SK-N-SH (cell line): Measurements from ENCODE around the gene PLCH1. TPM values are rescaled to one million over a fixed set of nuclear protein-coding genes. Genes with fewer than 3 reads are reported as not detected.

Source experiments
- CTCF ChIA-PET: fragments of 300-600, 350-600 bp; formaldehyde crosslinking; extraction: SDS; loops from one replicate; lab custom pipeline; 2021; lab: Yijun Ruan, JAX
- POLR2A ChIA-PET: fragments of 350-600 bp; sonication (Branson Sonifier 250); formaldehyde crosslinking; extraction: SDS; loops from one replicate; lab custom pipeline; 2020; ENCODE audit warnings: antibody characterized with exemption, inconsistent platforms; lab: Yijun Ruan, JAX
- DNase-seq: peaks from one replicate; pipeline ENCODE4 v3.0.0; 2012
- H2AFZ ChIP-seq: fragments of 200-600 bp; sonication (generic); 2 replicates; pipeline ENCODE4 v1.8.1; 2016; ENCODE audit warnings: antibody characterized with exemption, mild to moderate bottlenecking, low read depth
- H3F3A ChIP-seq: fragments of 200-600 bp; sonication (generic); replicated peaks from 2 replicates; pipeline ENCODE3; 2016; ENCODE audit warnings: antibody characterized with exemption, mild to moderate bottlenecking; ENCODE audit not compliant: insufficient read depth
- H3K27ac ChIP-seq, 2 experiments: fragments of 200-500 bp in 1 of 2; fragments of 200-600 bp in 1 of 2; sonication (Bioruptor generic) in 1 of 2; sonication (generic), shearing (Covaris generic) in 1 of 2; 2 replicates each; pipeline versions ENCODE4 v1.5.1 to v1.6.1; 2014 to 2016; ENCODE audit warnings: low read depth in 2 of 2, inconsistent platforms in 1 of 2, low read length in 1 of 2, mild to moderate bottlenecking in 1 of 2, mixed read lengths in 1 of 2
- H3K27me3 ChIP-seq: fragments of 200-600 bp; sonication (generic), shearing (Covaris generic); 2 replicates; pipeline ENCODE4 v1.6.1; 2016; ENCODE audit warnings: mixed run types; ENCODE audit not compliant: insufficient read depth
- H3K36me3 ChIP-seq, 2 experiments: fragments of 200-500 bp in 1 of 2; fragments of 200-600 bp in 1 of 2; sonication (Bioruptor generic) in 1 of 2; sonication (generic) in 1 of 2; replicated peaks in 1 of 2; 2 replicates each; pipeline versions ENCODE3 to v1.5.1; 2014 to 2016; ENCODE audit warnings: low read length in 1 of 2, mild to moderate bottlenecking in 1 of 2; ENCODE audit not compliant: insufficient read depth in 2 of 2, control insufficient read depth in 1 of 2
- H3K4me1 ChIP-seq, 2 experiments: fragments of 200-500 bp in 1 of 2; fragments of 200-600 bp in 1 of 2; sonication (Bioruptor generic) in 1 of 2; sonication (generic), shearing (Covaris generic) in 1 of 2; 2 replicates each; pipeline versions ENCODE4 v1.5.1 to v1.6.1; 2014 to 2016; ENCODE audit warnings: low read depth in 1 of 2, low read length in 1 of 2, mixed run types in 1 of 2; ENCODE audit not compliant: insufficient read depth in 2 of 2, control insufficient read depth in 1 of 2
- H3K4me2 ChIP-seq: fragments of 200-600 bp; sonication (generic), shearing (Covaris generic); 2 replicates; pipeline ENCODE4 v1.6.1; 2017; ENCODE audit warnings: mixed run types
- H3K4me3 ChIP-seq, 2 experiments: fragments of 200-500 bp in 1 of 2; fragments of 200-600 bp in 1 of 2; sonication (Bioruptor generic) in 1 of 2; sonication (generic), shearing (Covaris generic) in 1 of 2; 2 replicates each; pipeline versions ENCODE4 v1.5.1 to v1.8.1; 2014 to 2016; ENCODE audit warnings: low read depth in 2 of 2, inconsistent platforms in 1 of 2, low read length in 1 of 2, mild to moderate bottlenecking in 1 of 2, mixed read lengths in 1 of 2, moderate library complexity in 1 of 2
- H3K79me2 ChIP-seq: fragments of 200-600 bp; sonication (generic); 2 replicates; pipeline ENCODE4 v1.8.1; 2017; ENCODE audit warnings: mild to moderate bottlenecking; ENCODE audit not compliant: insufficient read depth
- H3K9ac ChIP-seq: fragments of 200-600 bp; sonication (generic); 2 replicates; pipeline ENCODE4 v1.6.1; 2017; ENCODE audit warnings: mixed run types
- H3K9me2 ChIP-seq: fragments of 200-600 bp; sonication (generic); 2 replicates; pipeline ENCODE4 v1.6.1; 2017; ENCODE audit warnings: mixed run types
- H3K9me3 ChIP-seq: fragments of 200-600 bp; sonication (generic); 2 replicates; pipeline ENCODE4 v1.6.1; 2017; ENCODE audit warnings: mixed run types, mild to moderate bottlenecking, moderate library complexity
- H4K20me1 ChIP-seq: fragments of 200-600 bp; sonication (generic); 2 replicates; pipeline ENCODE4 v1.6.1; 2017; ENCODE audit warnings: mild to moderate bottlenecking, mixed run types; ENCODE audit not compliant: insufficient read depth
- CHD2 ChIP-seq: fragments of 150-350 bp; IDR thresholded peaks from 2 replicates; pipeline ENCODE4 v1.6.1; 2018; ENCODE audit warnings: low read length; ENCODE audit not compliant: partially characterized antibody
- ELF1 ChIP-seq: IDR thresholded peaks from 2 replicates; pipeline ENCODE4 v1.4.0; 2012
- EP300 ChIP-seq, 2 experiments: IDR thresholded peaks; 2 replicates each; pipeline versions ENCODE4 v1.4.0 to v1.6.1; 2012; ENCODE audit warnings: borderline replicate concordance in 1 of 2, low read depth in 1 of 2, low read length in 1 of 2
- FOXM1 ChIP-seq: IDR thresholded peaks from 2 replicates; pipeline ENCODE4 v1.4.0; 2012; ENCODE audit warnings: low read depth, mild to moderate bottlenecking
- MEF2A ChIP-seq: IDR thresholded peaks from 2 replicates; pipeline ENCODE4 v1.4.0; 2012; ENCODE audit warnings: low read depth, borderline replicate concordance
- MXI1 ChIP-seq: IDR thresholded peaks from 2 replicates; pipeline ENCODE4 v1.6.1; 2012; ENCODE audit warnings: mild to moderate bottlenecking, low read depth, low read length, improper control_type of control experiment
- NRF1 ChIP-seq: IDR thresholded peaks from 2 replicates; pipeline ENCODE4 v1.6.1; 2012; ENCODE audit warnings: low read depth, mild to moderate bottlenecking, low read length
- RCOR1 ChIP-seq: fragments of 150-350 bp; IDR thresholded peaks from 2 replicates; pipeline ENCODE4 v1.6.1; 2017; ENCODE audit warnings: antibody characterized with exemption, low read length
- RFX5 ChIP-seq: IDR thresholded peaks from 2 replicates; pipeline ENCODE4 v1.6.1; 2012; ENCODE audit warnings: mild to moderate bottlenecking, improper control_type of control experiment, low read length
- SIN3A ChIP-seq: IDR thresholded peaks from 2 replicates; pipeline ENCODE4 v1.6.1; 2012; ENCODE audit warnings: low read depth, mild to moderate bottlenecking, low read length, moderate library complexity, borderline replicate concordance
- WGBS: methylation state at CpG from one replicate; pipeline ENCODE4 v1.1.6; 2017; ENCODE audit warnings: low lambda C conversion rate; 5-methylcytosine and 5-hydroxymethylcytosine counted together
- polyA plus RNA-seq, 3 experiments: library from polyadenylated mRNA; depleted of rRNA; stranded (reverse); fragments of >200 nt; gene quantifications; 2 replicates each; pipeline ENCODE4 v1.2.3, GENCODE V29; 2012
- TF ChIP-seq, protein P1 (sequence below): IDR thresholded peaks from 2 replicates; pipeline ENCODE4 v1.4.0; 2012; ENCODE audit warnings: low read depth, borderline replicate concordance
- TF ChIP-seq, protein P2 (sequence below): IDR thresholded peaks from 2 replicates; pipeline ENCODE4 v1.6.1; 2012; ENCODE audit warnings: mild to moderate bottlenecking, low read depth, low read length, moderate library complexity

The PLCH1 gene
- polyA plus RNA-seq, 1 of the 3 experiments (the other 2 are of a cell fraction): 0.26 TPM

DNA sequence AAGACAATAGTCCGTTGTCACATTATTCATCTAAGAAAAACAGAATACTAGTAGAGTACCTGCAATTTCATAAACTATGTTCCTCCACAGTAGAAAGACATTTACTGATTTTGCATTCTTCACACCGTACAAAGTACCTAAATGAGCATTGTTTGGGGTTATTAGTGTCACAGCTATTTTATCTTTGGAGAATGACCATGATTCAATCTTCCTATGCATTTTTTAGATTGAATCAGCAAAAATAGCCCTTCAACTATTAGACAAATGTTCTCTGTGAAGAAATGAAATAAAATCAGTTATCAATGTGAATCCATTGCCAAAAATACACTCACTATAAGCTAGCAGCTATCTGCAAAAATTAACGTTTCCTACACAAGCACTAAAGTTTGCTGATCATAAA, 176.6 kb downstream of the PLCH1 start (continued):
- TF ChIP-seq, protein P1, sequence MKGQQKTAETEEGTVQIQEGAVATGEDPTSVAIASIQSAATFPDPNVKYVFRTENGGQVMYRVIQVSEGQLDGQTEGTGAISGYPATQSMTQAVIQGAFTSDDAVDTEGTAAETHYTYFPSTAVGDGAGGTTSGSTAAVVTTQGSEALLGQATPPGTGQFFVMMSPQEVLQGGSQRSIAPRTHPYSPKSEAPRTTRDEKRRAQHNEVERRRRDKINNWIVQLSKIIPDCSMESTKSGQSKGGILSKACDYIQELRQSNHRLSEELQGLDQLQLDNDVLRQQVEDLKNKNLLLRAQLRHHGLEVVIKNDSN: no peak
- TF ChIP-seq CHD2 (no peak), ELF1 (no peak)

- Histone ChIP-seq H3K9me3 (no peaks in the 10 kb centered on the region), H3K4me3 (no peak overlapping the region), H3K4me2 (no peak overlapping the region), H3K27me3 (no peaks in the 10 kb centered on the region), H3K9me2 (no peaks in the 10 kb centered on the region), H3K4me1 (peaks cover 0 to 4% of the 10 kb centered on the region in 2 experiments; a peak in 1 of 4 replicates), H4K20me1 (no peaks in the 10 kb centered on the region), H3K79me2 (no peaks in the 10 kb centered on the region), H3K9ac (no peak overlapping the region)
- 14% methylated on average over 1 of the region's 1 CpG for WGBS
- CTCF ChIA-PET: no interaction called here
- TF ChIP-seq RCOR1 (no peak), CHD2 (no peak), FOXM1 (no peak), ELF1 (no peak), MEF2A (no peak)
- TF ChIP-seq, all 33 proteins: peak for 0
- Histone ChIP-seq H3K36me3 (no peaks in the 10 kb centered on the region), H3K27ac (no peak overlapping the region), H2AFZ (no peak overlapping the region), H3F3A (no peaks in the 10 kb centered on the region)
- POLR2A ChIA-PET: no interaction called here
- DNase-seq: no peak
Measured at GRCh38 chr3:155560594-155560993, 184.3 kb downstream of the PLCH1 start.

DNA sequence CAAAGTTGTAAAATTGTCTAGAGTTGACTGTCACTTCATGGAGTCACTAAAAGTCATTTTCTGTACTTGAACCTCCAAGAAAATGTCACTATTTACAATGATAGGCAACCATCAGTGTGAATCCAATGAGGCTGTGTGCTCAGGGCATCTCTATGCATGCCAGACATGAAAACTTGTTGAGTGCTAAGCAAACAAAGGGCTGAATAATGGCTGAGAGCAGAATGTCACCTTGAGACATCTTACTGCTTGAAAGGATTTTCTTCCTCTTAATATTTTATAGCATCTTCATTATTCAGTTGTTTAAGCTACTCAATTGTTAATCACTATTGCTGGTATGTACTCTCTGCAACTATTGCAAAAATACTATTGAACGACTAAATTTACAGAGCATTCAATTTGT, 184.7 kb downstream of the PLCH1 start:
- 20% methylated on average over 1 of the region's 1 CpG for WGBS
- H3K9ac ChIP-seq: no peak overlapping the region
- DNase-seq: no peak
- H3K27me3 ChIP-seq: no peaks in the 10 kb centered on the region
- no peaks in the 10 kb centered on the region for H3K36me3 ChIP-seq
- H4K20me1 ChIP-seq: no peaks in the 10 kb centered on the region
- H2AFZ ChIP-seq: no peak overlapping the region
- H3K4me1 ChIP-seq: peaks cover 0 to 4% of the 10 kb centered on the region in 2 experiments; a peak in 1 of 4 replicates
- no peak overlapping the region for H3K27ac ChIP-seq
- no peaks in the 10 kb centered on the region for H3K9me3 ChIP-seq
- POLR2A ChIA-PET: no interaction called here
- H3K4me3 ChIP-seq: no peak overlapping the region
- TF ChIP-seq RCOR1 (no peak), RFX5 (no peak), EP300 (IDR thresholded peaks at IDR 0.05; ENCODE audit: borderline replicate concordance in 1 of 2, low read depth in 1 of 2, low read length in 1 of 2) (no peak), CHD2 (no peak), NRF1 (no peak), MXI1 (no peak), SIN3A (no peak)
- TF ChIP-seq, protein P2, sequence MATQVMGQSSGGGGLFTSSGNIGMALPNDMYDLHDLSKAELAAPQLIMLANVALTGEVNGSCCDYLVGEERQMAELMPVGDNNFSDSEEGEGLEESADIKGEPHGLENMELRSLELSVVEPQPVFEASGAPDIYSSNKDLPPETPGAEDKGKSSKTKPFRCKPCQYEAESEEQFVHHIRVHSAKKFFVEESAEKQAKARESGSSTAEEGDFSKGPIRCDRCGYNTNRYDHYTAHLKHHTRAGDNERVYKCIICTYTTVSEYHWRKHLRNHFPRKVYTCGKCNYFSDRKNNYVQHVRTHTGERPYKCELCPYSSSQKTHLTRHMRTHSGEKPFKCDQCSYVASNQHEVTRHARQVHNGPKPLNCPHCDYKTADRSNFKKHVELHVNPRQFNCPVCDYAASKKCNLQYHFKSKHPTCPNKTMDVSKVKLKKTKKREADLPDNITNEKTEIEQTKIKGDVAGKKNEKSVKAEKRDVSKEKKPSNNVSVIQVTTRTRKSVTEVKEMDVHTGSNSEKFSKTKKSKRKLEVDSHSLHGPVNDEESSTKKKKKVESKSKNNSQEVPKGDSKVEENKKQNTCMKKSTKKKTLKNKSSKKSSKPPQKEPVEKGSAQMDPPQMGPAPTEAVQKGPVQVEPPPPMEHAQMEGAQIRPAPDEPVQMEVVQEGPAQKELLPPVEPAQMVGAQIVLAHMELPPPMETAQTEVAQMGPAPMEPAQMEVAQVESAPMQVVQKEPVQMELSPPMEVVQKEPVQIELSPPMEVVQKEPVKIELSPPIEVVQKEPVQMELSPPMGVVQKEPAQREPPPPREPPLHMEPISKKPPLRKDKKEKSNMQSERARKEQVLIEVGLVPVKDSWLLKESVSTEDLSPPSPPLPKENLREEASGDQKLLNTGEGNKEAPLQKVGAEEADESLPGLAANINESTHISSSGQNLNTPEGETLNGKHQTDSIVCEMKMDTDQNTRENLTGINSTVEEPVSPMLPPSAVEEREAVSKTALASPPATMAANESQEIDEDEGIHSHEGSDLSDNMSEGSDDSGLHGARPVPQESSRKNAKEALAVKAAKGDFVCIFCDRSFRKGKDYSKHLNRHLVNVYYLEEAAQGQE: no peak
- TF ChIP-seq, all 33 proteins: peak for 0
- no peaks in the 10 kb centered on the region for H3K9me2 ChIP-seq
- CTCF ChIA-PET: no interaction called here
- no peaks in the 10 kb centered on the region for H3K79me2 ChIP-seq
- no peak overlapping the region for H3K4me2 ChIP-seq
- H3F3A ChIP-seq: no peaks in the 10 kb centered on the region
